22Rv1 (cell line): Measurements from ENCODE around the gene ATAD3A.

ENCODE experiments used
- CTCF ChIP-seq: fragments of 450-650 bp; IDR thresholded peaks from 2 replicates; pipeline ENCODE4 v1.5.1; 2017; ENCODE audit warnings: mild to moderate bottlenecking
- ZFX ChIP-seq: fragments of 450-650 bp; IDR thresholded peaks from 2 replicates; pipeline ENCODE4 v1.6.1; 2017; ENCODE audit warnings: antibody characterized with exemption, borderline replicate concordance

- TF ChIP-seq CTCF (no peak), ZFX (no peak)
Observed at GRCh38 chr1:1511533-1512285, at the start of gene ATAD3A.
